Adrenal gland (tissue), 12 donors: Measurements from ENCODE around the gene SLC15A4. TPM values are rescaled to one million over a fixed set of nuclear protein-coding genes. Genes with fewer than 3 reads are reported as not detected.
"Not testable (repeated sequence)": the region's sequence is repeated elsewhere in the genome, so short reads cannot be mapped to it uniquely, and the experiment has no call there.

Experiments used
- DNase-seq, 7 donors: peaks; one replicate each; pipeline ENCODE4 v3.0.0-alpha.2; 2019 to 2020
- H3K27ac ChIP-seq, 5 donors: fragments of 200-600 bp; sonication (generic) in 4 of 5; 1 replicate in 3 of 5; 2 replicates in 2 of 5; pipeline versions ENCODE4 v1.5.1 to v1.8.0; 2016 to 2020; ENCODE audit warnings: mild to moderate bottlenecking in 1 of 5
- H3K27me3 ChIP-seq: fragments of 200-600 bp; 2 replicates; pipeline ENCODE4 v1.8.0; 2021
- H3K36me3 ChIP-seq, 2 donors: fragments of 200-600 bp; replicated peaks in 1 of 2; 1 replicate in 1 of 2; 2 replicates in 1 of 2; pipeline versions ENCODE4 v1.5.1 to v1.8.0; 2018 to 2022
- H3K4me1 ChIP-seq, 2 donors: fragments of 200-600 bp; replicated peaks in 1 of 2; 1 replicate in 1 of 2; 2 replicates in 1 of 2; pipeline versions ENCODE4 v1.5.1 to v1.8.0; 2018 to 2021
- H3K4me3 ChIP-seq, 4 donors: fragments of 200-600 bp; sonication (generic) in 3 of 4; one replicate each; pipeline ENCODE4 v1.5.1; 2016 to 2018
- H3K9me3 ChIP-seq, 3 donors: fragments of 200-600 bp; sonication (generic) in 1 of 3; replicated peaks in 1 of 3; 1 replicate in 2 of 3; 2 replicates in 1 of 3; pipeline versions ENCODE4 v1.5.1 to v1.8.0; 2016 to 2021
- POLR2A ChIP-seq, 2 donors: fragments of 450-650 bp; IDR thresholded peaks; one replicate each; pipeline ENCODE4 v1.6.1; 2017; ENCODE audit warnings: antibody characterized with exemption in 2 of 2, mild to moderate bottlenecking in 2 of 2, moderate library complexity in 1 of 2
- WGBS, 4 donors: extraction: QIAGEN DNeasy Blood & Tissue Kit in 2 of 4; methylation state at CpG; one replicate each; pipeline versions ENCODE4 v1.1.5 to v1.1.7; 2013 to 2017; 5-methylcytosine and 5-hydroxymethylcytosine counted together
- intact Hi-C, 2 donors: fragments of 100-400 bp; cut with DNase I; formaldehyde crosslinking; loops; one replicate each; pipeline versions ENCODE4 v1.14.1 to v1.15.0; 2022 to 2023
- polyA plus RNA-seq, 3 donors: library from polyadenylated mRNA; stranded (reverse); fragments of 200-250 nt in 2 of 3; fragments of 350-450 nt in 1 of 3; fragmentation: Illumina TruSeq in 1 of 3; extraction: RNeasy Lipid Tissue Mini Kit (QIAGEN cat#74804) in 1 of 3; gene quantifications; one replicate each; pipeline ENCODE4 v1.2.3, GENCODE V29; 2013 to 2014
- total RNA-seq, 9 donors: library from RNA; depleted of rRNA in 4 of 9; stranded (reverse); fragments of >200 nt in 4 of 9; fragments of 120-200 nt in 1 of 9; fragmentation: NEBNext Ultra II Directional in 1 of 9; extraction: Animal tissue kit (Norgen Biotek cat#: 25700) in 1 of 9; gene quantifications; one replicate each; pipeline versions ENCODE4 v1.1.0 to v1.2.4, GENCODE V29; 2013 to 2023
- TF ChIP-seq, protein P1 (sequence below), 6 experiments: fragments of 450-650 bp in 4 of 6; fragments of 200-600 bp in 2 of 6; sonication (generic) in 1 of 6; IDR thresholded peaks; 1 replicate in 5 of 6; 2 replicates in 1 of 6; pipeline versions ENCODE4 v1.5.1 to v1.8.0; 2016 to 2021; ENCODE audit warnings: antibody characterized with exemption in 6 of 6, mild to moderate bottlenecking in 2 of 6, moderate library complexity in 1 of 6
- donor health status: healthy with polysubstance abuse.
- donor health status: Bipolar disorder and iron deficiency.
- donor health status: DM: yes; HTN: yes; CAD: no.
- donor health status: DM: no; HTN: no; CAD: no.
- donor health status: DM: no; HTN: no; CAD: no.
- donor health status: DM: yes; HTN: yes; CAD: no.

SLC15A4 gene
- total and polyA plus RNA-seq, 12 donors: 7.1 to 31.5 (median 16.5) TPM

- no peaks in the 10 kb centered on the region for H3K27me3 ChIP-seq
- peaks cover 0 to 23% of the 10 kb centered on the region in 2 donors for H3K4me1 ChIP-seq
- TF ChIP-seq POLR2A (IDR thresholded peaks at IDR 0.05): no peak
- TF ChIP-seq, protein P1, sequence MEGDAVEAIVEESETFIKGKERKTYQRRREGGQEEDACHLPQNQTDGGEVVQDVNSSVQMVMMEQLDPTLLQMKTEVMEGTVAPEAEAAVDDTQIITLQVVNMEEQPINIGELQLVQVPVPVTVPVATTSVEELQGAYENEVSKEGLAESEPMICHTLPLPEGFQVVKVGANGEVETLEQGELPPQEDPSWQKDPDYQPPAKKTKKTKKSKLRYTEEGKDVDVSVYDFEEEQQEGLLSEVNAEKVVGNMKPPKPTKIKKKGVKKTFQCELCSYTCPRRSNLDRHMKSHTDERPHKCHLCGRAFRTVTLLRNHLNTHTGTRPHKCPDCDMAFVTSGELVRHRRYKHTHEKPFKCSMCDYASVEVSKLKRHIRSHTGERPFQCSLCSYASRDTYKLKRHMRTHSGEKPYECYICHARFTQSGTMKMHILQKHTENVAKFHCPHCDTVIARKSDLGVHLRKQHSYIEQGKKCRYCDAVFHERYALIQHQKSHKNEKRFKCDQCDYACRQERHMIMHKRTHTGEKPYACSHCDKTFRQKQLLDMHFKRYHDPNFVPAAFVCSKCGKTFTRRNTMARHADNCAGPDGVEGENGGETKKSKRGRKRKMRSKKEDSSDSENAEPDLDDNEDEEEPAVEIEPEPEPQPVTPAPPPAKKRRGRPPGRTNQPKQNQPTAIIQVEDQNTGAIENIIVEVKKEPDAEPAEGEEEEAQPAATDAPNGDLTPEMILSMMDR (IDR thresholded peaks at IDR 0.05): no peak
- WGBS, 4 donors: 84 to 93% (median 88%) methylated on average over 9 of the region's 9 CpGs
- H3K27ac ChIP-seq: peak overlapping the region in 1 of 5 donors; percentile 34
- no peak overlapping the region for H3K4me3 ChIP-seq
- intact Hi-C loops: no loop called here
- peaks cover 0 to 22% of the 10 kb centered on the region in 2 donors for H3K36me3 ChIP-seq
- DNase-seq: no peak
- H3K9me3 ChIP-seq: no peaks in the 10 kb centered on the region
Observed at GRCh38 chr12:128806573-128806972, 17.2 kb downstream of the SLC15A4 start.

- H3K4me3 ChIP-seq, H3K27me3 ChIP-seq, intact Hi-C loops, DNase-seq, H3K27ac ChIP-seq, H3K9me3 ChIP-seq: not testable (repeated sequence)
- 92 to 98% (median 97%) methylated on average over 5 of the region's 5 CpGs for WGBS, 4 donors
- H3K36me3 ChIP-seq: peaks cover 0 to 33% of the 10 kb centered on the region in 2 donors
- peaks cover 0 to 11% of the 10 kb centered on the region in 2 donors for H3K4me1 ChIP-seq
Observed at GRCh38 chr12:128805406-128805805, 18.4 kb downstream of the SLC15A4 start.

DNA sequence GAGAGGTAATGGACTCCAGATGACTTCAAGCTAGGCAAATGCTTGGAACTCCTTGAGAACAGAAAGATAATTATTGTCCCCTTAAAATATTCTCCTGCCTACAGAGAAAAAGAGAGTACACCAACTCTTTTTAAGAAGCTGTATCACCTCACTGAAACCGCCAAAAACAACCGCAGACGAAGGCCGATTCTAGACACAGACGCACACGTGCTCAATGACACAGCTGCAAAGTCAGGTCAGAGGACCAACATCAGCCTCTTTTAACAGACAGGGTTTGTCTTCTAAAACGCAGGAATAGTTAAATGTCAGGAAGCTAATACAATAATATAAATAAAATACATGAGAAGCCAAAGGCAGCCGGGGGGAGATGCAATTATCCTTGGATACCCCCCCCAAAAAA lies 19.0 kb downstream of the SLC15A4 start:
- WGBS, 4 donors: 93 to 99% (median 97%) methylated on average over 8 of the region's 8 CpGs
- Histone ChIP-seq H3K27me3 (no peaks in the 10 kb centered on the region), H3K9me3 (no peaks in the 10 kb centered on the region), H3K27ac (no peak overlapping the region), H3K4me3 (no peak overlapping the region), H3K36me3 (peaks cover 0 to 39% of the 10 kb centered on the region in 2 donors), H3K4me1 (peaks cover 0 to 5% of the 10 kb centered on the region in 2 donors)
- intact Hi-C loops: no loop called here
- TF ChIP-seq, protein P1 (IDR thresholded peaks at IDR 0.05): no peak
- TF ChIP-seq POLR2A (IDR thresholded peaks at IDR 0.05): no peak
- no peak for DNase-seq

- TF ChIP-seq, protein P1 (IDR thresholded peaks at IDR 0.05): no peak
- no peak for TF ChIP-seq POLR2A (IDR thresholded peaks at IDR 0.05)
- peaks cover 0 to 5% of the 10 kb centered on the region in 2 donors for H3K4me1 ChIP-seq
- H3K27me3 ChIP-seq: no peaks in the 10 kb centered on the region
- intact Hi-C loops: no loop called here
- WGBS, 4 donors: 94 to 99% (median 98%) methylated on average over 9 of the region's 9 CpGs
- no peak overlapping the region for H3K4me3 ChIP-seq
- H3K27ac ChIP-seq: no peak overlapping the region
- DNase-seq: no peak
- H3K9me3 ChIP-seq: no peaks in the 10 kb centered on the region
- H3K36me3 ChIP-seq: peaks cover 0 to 44% of the 10 kb centered on the region in 2 donors
Observed at GRCh38 chr12:128803788-128804187, 20.0 kb downstream of the SLC15A4 start.

DNA sequence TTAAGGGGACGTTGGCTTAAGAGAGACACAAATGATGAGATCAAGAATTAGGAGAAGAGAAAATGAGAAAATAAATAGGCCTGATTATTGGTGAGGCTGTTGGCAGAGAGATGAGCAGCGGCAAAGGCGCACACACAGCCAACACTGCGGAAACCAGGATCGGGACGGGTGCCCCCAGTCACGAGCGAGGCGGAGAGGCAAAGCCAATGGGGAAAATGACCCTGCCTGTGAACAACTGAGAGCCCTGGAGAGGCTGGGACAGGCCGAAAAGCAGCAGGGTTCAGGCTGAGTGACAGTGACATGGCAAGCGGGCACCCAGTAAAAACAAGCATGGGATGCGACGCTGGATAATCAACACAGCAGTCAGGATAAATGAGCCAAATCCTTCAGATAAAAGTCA lies 21.0 kb downstream of the SLC15A4 start:
- Histone ChIP-seq H3K36me3 (peaks cover 0 to 47% of the 10 kb centered on the region in 2 donors), H3K4me3 (no peak overlapping the region), H3K4me1 (peaks cover 0 to 2% of the 10 kb centered on the region in 2 donors), H3K27me3 (no peaks in the 10 kb centered on the region), H3K27ac (no peak overlapping the region), H3K9me3 (no peaks in the 10 kb centered on the region)
- intact Hi-C loops: no loop called here
- WGBS, 4 donors: 90 to 97% (median 95%) methylated on average over 12 to 13 of the region's 13 CpGs
- no peak for TF ChIP-seq POLR2A (IDR thresholded peaks at IDR 0.05)
- TF ChIP-seq, protein P1 (IDR thresholded peaks at IDR 0.05): no peak
- DNase-seq: no peak
